GM19397 (cell line): ENCODE data around the gene PSD4.

Source experiments
- ATAC-seq: cut with Tn5 transposase; IDR thresholded peaks from one replicate; pipeline ENCODE4 v1.9.1; 2021; ENCODE audit warnings: mild to moderate bottlenecking, moderate library complexity; ENCODE audit not compliant: unreplicated experiment

Gene PSD4

GRCh38 chr2:113219889-113220641, 46.3 kb downstream of the PSD4 start:
- ATAC-seq = no peak

- ATAC-seq = no peak
These were observed 47.4 kb downstream of the PSD4 start for GRCh38 chr2:113220970-113221708.

- no peak for ATAC-seq
These were observed 48.1 kb downstream of the PSD4 start for GRCh38 chr2:113221846-113222245.

DNA sequence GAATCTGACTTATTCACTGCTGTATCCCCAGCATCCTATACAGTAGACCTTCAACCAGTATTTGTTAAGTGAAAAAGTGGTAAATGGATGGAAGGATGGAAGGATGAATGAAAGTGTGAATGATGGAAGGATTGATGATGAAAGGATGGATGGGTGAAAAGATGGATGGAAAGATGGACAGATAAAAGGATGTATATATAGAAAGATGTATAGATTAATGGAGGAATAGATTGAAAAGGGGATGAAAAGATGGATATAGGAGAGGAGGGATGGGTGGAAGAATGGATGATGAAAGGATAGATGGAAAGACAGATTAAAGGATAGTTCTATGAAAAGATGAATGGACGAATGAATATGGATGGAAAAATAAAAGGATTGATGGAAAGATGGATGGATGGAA, 50.0 kb downstream of the PSD4 start:
- no peak for ATAC-seq

DNA sequence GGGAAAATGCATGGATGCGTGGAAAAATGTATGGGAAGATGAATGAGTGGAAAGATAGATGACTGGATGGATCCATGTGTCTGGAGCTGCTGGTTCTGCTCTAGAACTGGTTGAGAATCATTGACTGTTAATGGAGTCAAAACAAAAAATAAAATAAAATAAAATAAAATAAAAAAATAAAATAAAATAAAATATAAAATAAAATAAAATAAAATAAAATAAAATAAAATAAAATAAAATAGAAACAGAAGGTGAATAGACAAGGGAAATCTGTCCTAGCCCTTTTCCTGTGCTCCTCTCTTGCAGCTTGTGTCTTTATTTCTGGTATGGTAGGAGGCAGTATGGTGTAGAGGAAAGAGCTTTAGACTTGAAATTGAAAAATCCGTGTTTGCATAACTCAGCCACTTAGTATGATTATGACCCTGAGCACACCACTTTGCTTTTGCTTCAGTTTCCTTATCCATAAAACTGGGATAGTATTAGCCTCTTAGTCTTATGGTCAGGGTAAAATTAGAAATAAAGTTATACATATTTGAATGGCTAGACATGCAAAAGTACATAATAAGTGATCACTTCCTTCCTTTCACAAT, 51.0 kb downstream of the PSD4 start:
- ATAC-seq = no peak

DNA sequence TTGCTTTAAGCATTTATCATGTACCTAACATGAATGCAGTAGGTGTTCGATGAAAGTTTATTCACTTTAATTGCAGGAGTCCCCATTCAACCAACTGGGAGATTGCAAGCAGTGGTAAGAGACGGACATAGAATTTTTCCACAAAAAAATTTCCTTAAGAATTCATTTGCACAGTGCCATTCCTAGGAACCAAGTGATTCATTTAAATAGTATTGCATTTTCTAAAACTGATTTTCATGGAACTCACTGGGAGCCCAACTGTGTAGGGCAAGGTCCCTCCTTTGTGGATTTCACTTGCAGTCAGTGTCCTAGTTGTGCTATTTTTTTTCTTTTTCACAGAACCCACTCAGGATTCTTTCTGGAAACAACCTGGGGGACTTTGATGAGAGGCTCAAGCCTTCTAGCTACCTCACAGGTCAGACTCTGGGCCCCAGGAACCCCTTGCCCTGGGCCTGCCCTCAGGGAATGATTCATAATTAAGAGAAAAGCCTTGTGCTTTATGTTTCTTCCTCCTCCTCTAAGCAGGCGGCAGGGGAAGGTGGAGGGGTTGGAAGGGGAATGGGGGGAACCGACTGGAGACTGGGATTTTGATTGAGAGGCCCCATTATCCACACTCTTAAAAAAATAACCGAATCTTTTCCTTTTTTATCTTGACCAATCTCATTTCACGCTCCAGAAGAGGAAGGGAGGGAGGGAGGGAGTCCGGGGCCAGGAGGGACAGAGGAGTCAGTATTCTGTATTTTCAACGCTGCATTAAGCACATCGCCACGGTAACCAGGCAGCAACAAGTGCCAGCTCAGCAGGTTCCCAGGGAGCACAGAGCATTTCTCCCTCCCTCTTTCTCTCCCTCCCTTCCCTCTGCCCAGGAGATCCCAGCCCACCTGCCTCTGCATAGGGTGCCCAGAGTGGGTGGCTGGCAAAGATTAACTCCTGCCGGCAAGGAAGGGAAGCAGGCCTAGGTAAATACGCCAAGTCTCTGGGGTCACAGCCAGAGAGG, 51.8 kb downstream of the PSD4 start:
- no peak for ATAC-seq

GRCh38 chr2:113226462-113226861, 52.7 kb downstream of the PSD4 start:
- no peak for ATAC-seq

GRCh38 chr2:113227290-113227689, 53.5 kb downstream of the PSD4 start:
- ATAC-seq = no peak

- ATAC-seq = no peak
These were observed 53.9 kb downstream of the PSD4 start for GRCh38 chr2:113227698-113228097.

DNA sequence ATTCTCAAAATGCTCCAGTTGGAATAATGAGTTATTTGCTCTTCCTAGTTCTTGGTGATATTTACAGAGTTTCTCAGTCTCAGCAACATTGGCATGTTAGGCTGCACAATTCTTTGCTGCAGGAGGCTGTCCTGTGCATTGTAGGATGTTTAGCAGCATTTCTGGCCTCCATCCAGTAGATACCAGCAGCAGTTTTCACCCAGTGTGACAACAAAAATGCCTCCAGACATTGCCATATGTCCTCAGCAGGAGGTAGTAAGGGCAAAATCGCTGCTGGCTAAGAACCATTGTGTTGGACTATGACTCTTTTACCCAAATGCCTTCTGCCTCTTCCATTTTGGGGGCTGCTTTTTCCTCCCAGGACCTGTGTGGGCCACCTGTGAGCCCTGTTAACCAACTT, 54.6 kb downstream of the PSD4 start:
- no peak for ATAC-seq

DNA sequence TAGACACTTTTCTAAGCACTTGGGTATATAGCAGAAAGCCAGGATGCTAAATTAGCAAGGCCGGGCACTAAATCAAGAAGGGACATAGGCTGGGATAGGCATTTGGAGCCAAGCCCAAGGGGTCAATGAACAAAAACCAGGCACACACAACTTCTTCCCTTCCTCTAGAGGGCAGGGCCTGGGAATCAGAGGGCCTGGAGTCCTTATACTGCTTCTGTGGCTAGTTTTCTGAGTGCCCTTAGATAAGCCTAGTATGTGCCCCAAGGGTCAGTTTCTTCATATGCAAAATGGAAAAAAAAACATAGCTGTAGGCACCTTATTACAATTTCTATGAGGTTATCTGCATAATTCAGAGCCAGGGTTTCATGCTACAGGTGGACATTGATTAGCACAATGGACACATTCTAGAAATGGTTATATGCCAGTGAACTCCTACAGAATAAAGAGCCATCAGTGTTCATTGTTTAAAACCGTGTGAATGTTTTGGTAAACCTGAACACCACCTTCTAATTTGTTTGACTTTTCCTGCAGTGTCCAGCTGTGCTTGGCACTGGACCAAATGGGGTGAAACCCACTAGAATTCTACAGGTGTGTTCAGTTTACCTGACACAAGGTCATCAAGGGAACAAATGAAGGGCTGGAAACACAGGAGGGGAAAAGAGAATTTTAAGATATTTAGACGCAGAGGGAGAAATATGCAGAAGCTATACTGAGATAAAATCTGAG, 55.4 kb downstream of the PSD4 start:
- ATAC-seq = no peak

DNA sequence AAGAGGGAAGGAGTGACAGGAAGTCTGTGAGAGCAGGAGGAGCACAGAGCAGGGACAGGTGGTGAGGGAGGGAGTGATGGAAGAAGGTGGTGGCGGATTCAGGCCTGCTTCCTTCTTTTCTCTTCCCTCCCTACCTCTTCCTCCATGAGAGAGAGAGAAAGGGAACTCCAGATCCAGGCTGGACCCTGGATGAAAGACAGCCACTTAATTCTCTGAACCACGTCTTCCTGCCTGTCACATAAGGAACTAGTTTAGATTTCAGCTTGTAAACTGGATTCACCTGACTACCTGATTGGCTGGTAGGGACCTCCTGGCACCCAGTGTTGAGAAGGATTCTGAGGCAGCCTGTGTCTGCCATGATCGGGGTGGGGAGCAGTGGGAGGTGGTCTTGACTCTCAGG, 56.0 kb downstream of the PSD4 start:
- ATAC-seq = no peak

DNA sequence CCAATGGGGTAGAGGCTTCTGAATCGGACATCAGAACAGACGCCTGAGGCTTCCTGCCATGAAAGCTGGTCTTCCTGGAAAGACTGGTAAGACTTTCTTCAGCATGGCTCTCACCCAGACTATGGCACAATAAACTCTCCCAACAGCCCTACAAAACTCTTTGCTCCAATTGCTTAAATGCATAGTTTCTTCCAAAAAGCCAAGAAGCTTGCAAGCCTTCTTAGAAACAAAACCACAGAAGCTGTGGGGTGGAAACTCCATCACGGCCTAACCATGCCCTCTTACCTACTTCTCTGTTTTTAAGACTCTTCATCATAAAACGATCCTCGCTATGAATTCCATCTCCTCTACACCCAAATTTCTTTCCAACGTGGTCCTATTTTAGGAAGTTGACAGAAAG, 56.8 kb downstream of the PSD4 start:
- ATAC-seq = no peak

GRCh38 chr2:113231064-113231463, 57.3 kb downstream of the PSD4 start:
- ATAC-seq = no peak

DNA sequence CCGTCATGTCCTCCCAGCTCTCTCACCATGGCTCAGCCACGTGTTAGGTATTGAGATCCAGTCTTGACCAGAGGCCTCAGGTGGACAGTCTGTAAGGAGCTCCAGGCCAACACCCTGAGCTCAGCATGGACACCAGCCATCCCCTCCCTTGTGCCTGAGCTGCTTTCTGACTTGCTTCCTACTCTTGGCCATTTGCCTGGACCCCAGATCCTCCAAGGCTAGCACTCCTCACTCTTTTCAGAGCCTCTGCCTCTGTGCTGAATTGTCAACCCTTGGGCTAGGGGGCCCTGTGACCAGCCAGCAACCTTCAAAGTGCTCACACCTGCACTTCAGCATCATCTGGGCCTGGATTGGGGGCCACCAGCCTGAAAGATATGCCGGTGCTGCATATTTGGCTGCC, 58.4 kb downstream of the PSD4 start:
- ATAC-seq = no peak

GRCh38 chr2:113232740-113233139, 59.0 kb downstream of the PSD4 start:
- no peak for ATAC-seq

GRCh38 chr2:113233593-113234550, 60.1 kb downstream of the PSD4 start:
- ATAC-seq = no peak

- peak; percentile 24 for ATAC-seq
These were observed 61.1 kb downstream of the PSD4 start for GRCh38 chr2:113234721-113235346.
